WTC11 (cell line): ENCODE data around the gene COL4A2. TPM values are rescaled to one million over a fixed set of nuclear protein-coding genes. Genes with fewer than 3 reads are reported as not detected.
A peak's percentile ranks its signal among the peaks of the same experiment; 100 is the strongest.

Experiments
- ATAC-seq: fragments of 200-7000 bp; cut with Tn5 transposase; 2 replicates; pipeline ENCODE4 v1.10.0; 2021; ENCODE audit warnings: mild to moderate bottlenecking, moderate library complexity
- CTCF ChIA-PET: fragments of 300-600 bp; sonication (Branson Sonifier 250); formaldehyde crosslinking; loops from one replicate; lab custom pipeline; 2021; ENCODE audit warnings: antibody characterized with exemption; lab: Charles Lee
- POLR2A ChIA-PET: fragments of 350-600 bp; sonication (Branson Sonifier 250); formaldehyde crosslinking; loops from one replicate; lab custom pipeline; 2021; ENCODE audit warnings: antibody characterized with exemption; lab: Charles Lee
- DNase-seq: peaks from one replicate; pipeline ENCODE4 v3.0.0; 2021; ENCODE audit warnings: low spot score
- H3K27ac Mint-ChIP-seq: 2 replicates; pipeline ENCODE4 v1.8.0; 2021; ENCODE audit warnings: mixed read lengths
- H3K27me3 Mint-ChIP-seq: 2 replicates; pipeline ENCODE4 v1.8.0; 2021; ENCODE audit warnings: low read depth, mild to moderate bottlenecking, moderate library complexity, mixed read lengths
- H3K36me3 Mint-ChIP-seq: 2 replicates; pipeline ENCODE4 v1.8.0; 2021; ENCODE audit warnings: mixed read lengths
- H3K4me1 Mint-ChIP-seq: 2 replicates; pipeline ENCODE4 v1.8.0; 2022; ENCODE audit warnings: mixed read lengths
- H3K4me3 Mint-ChIP-seq: 2 replicates; pipeline ENCODE4 v1.8.0; 2021; ENCODE audit warnings: mild to moderate bottlenecking, moderate library complexity, mixed read lengths
- H3K9me3 Mint-ChIP-seq: 2 replicates; pipeline ENCODE4 v1.8.0; 2021; ENCODE audit warnings: mixed read lengths
- GRHL2 ChIP-seq: fragments of 250-450 bp; sonication (Bioruptor Pico); IDR thresholded peaks from 2 replicates; pipeline ENCODE4 v1.8.0; 2022; ENCODE audit warnings: mild to moderate bottlenecking, moderate library complexity; ENCODE audit not compliant: insufficient replicate concordance, severe bottlenecking
- MAX ChIP-seq: sonication (generic); formaldehyde crosslinking; IDR thresholded peaks from 2 replicates; pipeline ENCODE4 v1.8.0; 2022; ENCODE audit warnings: mild to moderate bottlenecking, missing genetic modification reagents
- NFYB ChIP-seq: sonication (generic); formaldehyde crosslinking; conservative IDR thresholded peaks from 2 replicates; pipeline ENCODE4 v1.8.0; 2022; ENCODE audit warnings: low read depth, missing genetic modification reagents
- PRDM15 ChIP-seq: sonication (generic); formaldehyde crosslinking; IDR thresholded peaks from 2 replicates; pipeline ENCODE4 v1.8.0; 2022; ENCODE audit warnings: missing genetic modification reagents
- SMAD3 ChIP-seq: sonication (generic); formaldehyde crosslinking; IDR thresholded peaks from 2 replicates; pipeline ENCODE4 v1.8.0; 2022; ENCODE audit warnings: missing genetic modification reagents, mild to moderate bottlenecking, borderline replicate concordance
- SMAD4 ChIP-seq: sonication (generic); formaldehyde crosslinking; IDR thresholded peaks from 2 replicates; pipeline ENCODE4 v1.8.0; 2022; ENCODE audit warnings: mild to moderate bottlenecking, missing genetic modification reagents
- SOX15 ChIP-seq: fragments of 250-450 bp; sonication (Bioruptor Pico); IDR thresholded peaks from 2 replicates; pipeline ENCODE4 v1.9.0; 2021; ENCODE audit warnings: mild to moderate bottlenecking
- ZBTB21 ChIP-seq: sonication (generic); formaldehyde crosslinking; IDR thresholded peaks from 2 replicates; pipeline ENCODE4 v1.8.1; 2023; ENCODE audit warnings: mild to moderate bottlenecking, missing genetic modification reagents, borderline replicate concordance
- ZMAT4 ChIP-seq: fragments of 250-450 bp; sonication (Bioruptor Pico); IDR thresholded peaks from 2 replicates; pipeline ENCODE4 v1.9.0; 2021; ENCODE audit warnings: mild to moderate bottlenecking
- ZNF396 ChIP-seq: fragments of 250-450 bp; sonication (Bioruptor Pico); IDR thresholded peaks from 2 replicates; pipeline ENCODE4 v1.8.0; 2021; ENCODE audit warnings: mild to moderate bottlenecking, moderate library complexity, borderline replicate concordance
- ZNF512 ChIP-seq: sonication (generic); formaldehyde crosslinking; IDR thresholded peaks from 2 replicates; pipeline ENCODE4 v1.8.1; 2022; ENCODE audit warnings: missing genetic modification reagents, borderline replicate concordance
- total RNA-seq: library from RNA; stranded (reverse); gene quantifications from 3 replicates; pipeline ENCODE4 v1.2.3, GENCODE V29; 2021
- TF ChIP-seq, protein P1 (sequence below): sonication (generic); formaldehyde crosslinking; IDR thresholded peaks from 2 replicates; pipeline ENCODE4 v1.8.1; 2023; ENCODE audit warnings: mild to moderate bottlenecking, missing genetic modification reagents, borderline replicate concordance
- TF ChIP-seq, protein P2 (sequence below): sonication (generic); formaldehyde crosslinking; IDR thresholded peaks from 2 replicates; pipeline ENCODE4 v1.8.0; 2023; ENCODE audit warnings: mild to moderate bottlenecking, missing genetic modification reagents
- TF ChIP-seq, protein P3 (sequence below): sonication (generic); formaldehyde crosslinking; IDR thresholded peaks from 2 replicates; pipeline ENCODE4 v1.8.1; 2022; ENCODE audit warnings: low read depth, missing genetic modification reagents, borderline replicate concordance

Gene COL4A2
- total RNA-seq, 1 experiment from 2014 or later = 109 TPM

- ChIA-PET CTCF (interaction anchor here (1.3 kb wide), 1 partner anchor 17 kb away, joined by 5 read pairs; no protein-coding TSS in a partner anchor), POLR2A (no interaction called here)
- H3K27me3 Mint-ChIP-seq = no peaks in the 10 kb centered on the region
- no peak for TF ChIP-seq GRHL2 (CRISPR knock-in tag)
- TF ChIP-seq, protein P1, sequence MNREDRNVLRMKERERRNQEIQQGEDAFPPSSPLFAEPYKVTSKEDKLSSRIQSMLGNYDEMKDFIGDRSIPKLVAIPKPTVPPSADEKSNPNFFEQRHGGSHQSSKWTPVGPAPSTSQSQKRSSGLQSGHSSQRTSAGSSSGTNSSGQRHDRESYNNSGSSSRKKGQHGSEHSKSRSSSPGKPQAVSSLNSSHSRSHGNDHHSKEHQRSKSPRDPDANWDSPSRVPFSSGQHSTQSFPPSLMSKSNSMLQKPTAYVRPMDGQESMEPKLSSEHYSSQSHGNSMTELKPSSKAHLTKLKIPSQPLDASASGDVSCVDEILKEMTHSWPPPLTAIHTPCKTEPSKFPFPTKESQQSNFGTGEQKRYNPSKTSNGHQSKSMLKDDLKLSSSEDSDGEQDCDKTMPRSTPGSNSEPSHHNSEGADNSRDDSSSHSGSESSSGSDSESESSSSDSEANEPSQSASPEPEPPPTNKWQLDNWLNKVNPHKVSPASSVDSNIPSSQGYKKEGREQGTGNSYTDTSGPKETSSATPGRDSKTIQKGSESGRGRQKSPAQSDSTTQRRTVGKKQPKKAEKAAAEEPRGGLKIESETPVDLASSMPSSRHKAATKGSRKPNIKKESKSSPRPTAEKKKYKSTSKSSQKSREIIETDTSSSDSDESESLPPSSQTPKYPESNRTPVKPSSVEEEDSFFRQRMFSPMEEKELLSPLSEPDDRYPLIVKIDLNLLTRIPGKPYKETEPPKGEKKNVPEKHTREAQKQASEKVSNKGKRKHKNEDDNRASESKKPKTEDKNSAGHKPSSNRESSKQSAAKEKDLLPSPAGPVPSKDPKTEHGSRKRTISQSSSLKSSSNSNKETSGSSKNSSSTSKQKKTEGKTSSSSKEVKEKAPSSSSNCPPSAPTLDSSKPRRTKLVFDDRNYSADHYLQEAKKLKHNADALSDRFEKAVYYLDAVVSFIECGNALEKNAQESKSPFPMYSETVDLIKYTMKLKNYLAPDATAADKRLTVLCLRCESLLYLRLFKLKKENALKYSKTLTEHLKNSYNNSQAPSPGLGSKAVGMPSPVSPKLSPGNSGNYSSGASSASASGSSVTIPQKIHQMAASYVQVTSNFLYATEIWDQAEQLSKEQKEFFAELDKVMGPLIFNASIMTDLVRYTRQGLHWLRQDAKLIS = no peak
- TF ChIP-seq SOX15 (CRISPR knock-in tag) = no peak
- DNase-seq = no peak
- H3K9me3 Mint-ChIP-seq = no peaks in the 10 kb centered on the region
- peaks cover 29% of the 10 kb centered on the region for H3K4me1 Mint-ChIP-seq
- H3K4me3 Mint-ChIP-seq = no peak overlapping the region
- 0 out of 2 replicates have a peak, but pooled peaks cover 3% of the 10 kb centered on the region for H3K36me3 Mint-ChIP-seq
- H3K27ac Mint-ChIP-seq = peak overlapping the region; percentile 39; the same call in 1 of the 2 replicates
- no peak for ATAC-seq
Measured at GRCh38 chr13:110336108-110336507, 29.0 kb downstream of the COL4A2 start.

DNA sequence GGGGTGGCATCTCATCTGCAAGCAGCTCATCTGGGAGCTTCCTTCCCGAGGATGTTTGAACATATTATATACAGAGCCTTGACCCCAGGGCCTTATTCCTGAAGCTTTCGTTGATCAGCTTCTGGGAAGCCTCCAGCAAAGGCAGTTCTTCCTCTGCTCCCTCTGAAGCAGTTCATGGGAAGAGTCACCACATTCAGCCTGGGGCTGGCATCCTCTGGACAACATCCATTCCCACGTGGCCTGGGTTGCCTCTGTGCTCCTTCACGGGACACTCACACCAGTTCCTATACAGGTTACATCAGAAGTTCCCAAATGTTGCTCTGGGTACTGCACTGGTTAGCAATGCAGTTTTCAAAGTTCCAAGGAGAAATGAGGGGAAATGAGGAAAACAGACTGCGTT is 29.6 kb downstream of the COL4A2 start:
- DNase-seq (no peak), ATAC-seq (no peak)
- H3K9me3 Mint-ChIP-seq = no peaks in the 10 kb centered on the region
- TF ChIP-seq SOX15 (CRISPR knock-in tag) (no peak), ZBTB21 (CRISPR knock-in tag) (no peak), PRDM15 (CRISPR knock-in tag) (no peak), ZNF396 (CRISPR knock-in tag) (no peak)
- ChIA-PET CTCF (interaction anchor here (1.3 kb wide), 1 partner anchor 16 kb away, joined by 5 read pairs; no protein-coding TSS in a partner anchor), POLR2A (no interaction called here)
- no peak overlapping the region for H3K4me3 Mint-ChIP-seq
- H3K4me1 Mint-ChIP-seq = peaks cover 35% of the 10 kb centered on the region
- 0 out of 2 replicates have a peak, but pooled peaks cover 3% of the 10 kb centered on the region for H3K36me3 Mint-ChIP-seq
- H3K27ac Mint-ChIP-seq = no peak overlapping the region
- no peaks in the 10 kb centered on the region for H3K27me3 Mint-ChIP-seq

DNA sequence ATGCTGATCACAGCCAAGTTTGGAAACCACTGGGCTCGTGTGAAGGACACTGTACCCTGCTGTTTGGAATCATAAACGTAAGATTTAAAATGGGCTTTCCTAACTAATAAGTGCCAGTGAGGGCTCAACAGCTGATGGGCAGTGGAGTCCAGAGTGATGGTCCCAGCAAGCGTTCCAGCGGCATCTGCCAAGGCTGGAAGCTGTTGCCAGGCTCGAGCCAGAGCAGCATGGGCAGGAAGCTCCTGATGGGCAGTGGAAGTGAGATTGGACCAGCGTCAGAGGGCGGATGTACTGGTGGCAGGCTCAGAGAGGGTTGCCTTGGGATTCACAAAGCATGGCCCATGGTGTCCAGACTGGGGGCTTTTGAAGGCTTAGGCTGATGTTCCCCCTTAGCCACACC is 30.2 kb downstream of the COL4A2 start:
- Mint-ChIP-seq H3K4me3 (no peak overlapping the region), H3K36me3 (0 out of 2 replicates have a peak, but pooled peaks cover 3% of the 10 kb centered on the region), H3K27ac (no peak overlapping the region), H3K27me3 (no peaks in the 10 kb centered on the region), H3K4me1 (peaks cover 40% of the 10 kb centered on the region), H3K9me3 (no peaks in the 10 kb centered on the region)
- ATAC-seq (no peak), DNase-seq (no peak)
- ChIA-PET POLR2A (no interaction called here), CTCF (interaction anchor here (1.3 kb wide), 1 partner anchor 16 kb away, joined by 5 read pairs; no protein-coding TSS in a partner anchor)
- TF ChIP-seq NFYB (CRISPR knock-in tag) (no peak), SMAD3 (no peak), SMAD4 (CRISPR knock-in tag) (no peak), MAX (CRISPR knock-in tag) (no peak), ZNF512 (no peak), ZMAT4 (CRISPR knock-in tag) (no peak)
- TF ChIP-seq, protein P2, sequence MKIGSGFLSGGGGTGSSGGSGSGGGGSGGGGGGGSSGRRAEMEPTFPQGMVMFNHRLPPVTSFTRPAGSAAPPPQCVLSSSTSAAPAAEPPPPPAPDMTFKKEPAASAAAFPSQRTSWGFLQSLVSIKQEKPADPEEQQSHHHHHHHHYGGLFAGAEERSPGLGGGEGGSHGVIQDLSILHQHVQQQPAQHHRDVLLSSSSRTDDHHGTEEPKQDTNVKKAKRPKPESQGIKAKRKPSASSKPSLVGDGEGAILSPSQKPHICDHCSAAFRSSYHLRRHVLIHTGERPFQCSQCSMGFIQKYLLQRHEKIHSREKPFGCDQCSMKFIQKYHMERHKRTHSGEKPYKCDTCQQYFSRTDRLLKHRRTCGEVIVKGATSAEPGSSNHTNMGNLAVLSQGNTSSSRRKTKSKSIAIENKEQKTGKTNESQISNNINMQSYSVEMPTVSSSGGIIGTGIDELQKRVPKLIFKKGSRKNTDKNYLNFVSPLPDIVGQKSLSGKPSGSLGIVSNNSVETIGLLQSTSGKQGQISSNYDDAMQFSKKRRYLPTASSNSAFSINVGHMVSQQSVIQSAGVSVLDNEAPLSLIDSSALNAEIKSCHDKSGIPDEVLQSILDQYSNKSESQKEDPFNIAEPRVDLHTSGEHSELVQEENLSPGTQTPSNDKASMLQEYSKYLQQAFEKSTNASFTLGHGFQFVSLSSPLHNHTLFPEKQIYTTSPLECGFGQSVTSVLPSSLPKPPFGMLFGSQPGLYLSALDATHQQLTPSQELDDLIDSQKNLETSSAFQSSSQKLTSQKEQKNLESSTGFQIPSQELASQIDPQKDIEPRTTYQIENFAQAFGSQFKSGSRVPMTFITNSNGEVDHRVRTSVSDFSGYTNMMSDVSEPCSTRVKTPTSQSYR (CRISPR knock-in tag) = no peak
- TF ChIP-seq, protein P3, sequence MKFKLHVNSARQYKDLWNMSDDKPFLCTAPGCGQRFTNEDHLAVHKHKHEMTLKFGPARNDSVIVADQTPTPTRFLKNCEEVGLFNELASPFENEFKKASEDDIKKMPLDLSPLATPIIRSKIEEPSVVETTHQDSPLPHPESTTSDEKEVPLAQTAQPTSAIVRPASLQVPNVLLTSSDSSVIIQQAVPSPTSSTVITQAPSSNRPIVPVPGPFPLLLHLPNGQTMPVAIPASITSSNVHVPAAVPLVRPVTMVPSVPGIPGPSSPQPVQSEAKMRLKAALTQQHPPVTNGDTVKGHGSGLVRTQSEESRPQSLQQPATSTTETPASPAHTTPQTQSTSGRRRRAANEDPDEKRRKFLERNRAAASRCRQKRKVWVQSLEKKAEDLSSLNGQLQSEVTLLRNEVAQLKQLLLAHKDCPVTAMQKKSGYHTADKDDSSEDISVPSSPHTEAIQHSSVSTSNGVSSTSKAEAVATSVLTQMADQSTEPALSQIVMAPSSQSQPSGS (CRISPR knock-in tag) = no peak
